ENCODE measurements around the gene CYP24A1. TPM values are rescaled to one million over a fixed set of nuclear protein-coding genes. Genes with fewer than 3 reads are reported as not detected.

The CYP24A1 gene
- total RNA-seq, 4 donors from 2014 or later = 0.20 TPM; not detected in 3

GRCh38 chr20:54155736-54156317 lies 18.0 kb downstream of the CYP24A1 start:
- Histone ChIP-seq H3K4me3 (no peak overlapping the region), H3K27ac (no peak overlapping the region), H3K36me3 (no peaks in the 10 kb centered on the region), H3K4me1 (no peaks in the 10 kb centered on the region), H3K9me3 (no peaks in the 10 kb centered on the region), H3K27me3 (no peaks in the 10 kb centered on the region)
- DNase-seq (no peak), ATAC-seq (no peak)
- in situ Hi-C loops (cut with MboI; ENCODE audit: low sequenced_read_pairs in 4 of 4) (no loop called here), intact Hi-C loops (cut with DNase I; ENCODE audit: low total_unique reads) (no loop called here)
- TF ChIP-seq, protein P1, sequence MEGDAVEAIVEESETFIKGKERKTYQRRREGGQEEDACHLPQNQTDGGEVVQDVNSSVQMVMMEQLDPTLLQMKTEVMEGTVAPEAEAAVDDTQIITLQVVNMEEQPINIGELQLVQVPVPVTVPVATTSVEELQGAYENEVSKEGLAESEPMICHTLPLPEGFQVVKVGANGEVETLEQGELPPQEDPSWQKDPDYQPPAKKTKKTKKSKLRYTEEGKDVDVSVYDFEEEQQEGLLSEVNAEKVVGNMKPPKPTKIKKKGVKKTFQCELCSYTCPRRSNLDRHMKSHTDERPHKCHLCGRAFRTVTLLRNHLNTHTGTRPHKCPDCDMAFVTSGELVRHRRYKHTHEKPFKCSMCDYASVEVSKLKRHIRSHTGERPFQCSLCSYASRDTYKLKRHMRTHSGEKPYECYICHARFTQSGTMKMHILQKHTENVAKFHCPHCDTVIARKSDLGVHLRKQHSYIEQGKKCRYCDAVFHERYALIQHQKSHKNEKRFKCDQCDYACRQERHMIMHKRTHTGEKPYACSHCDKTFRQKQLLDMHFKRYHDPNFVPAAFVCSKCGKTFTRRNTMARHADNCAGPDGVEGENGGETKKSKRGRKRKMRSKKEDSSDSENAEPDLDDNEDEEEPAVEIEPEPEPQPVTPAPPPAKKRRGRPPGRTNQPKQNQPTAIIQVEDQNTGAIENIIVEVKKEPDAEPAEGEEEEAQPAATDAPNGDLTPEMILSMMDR (IDR thresholded peaks at IDR 0.05 in 4 of 5, conservative IDR thresholded peaks at IDR 0.05 in 1 of 5) = no peak
- TF ChIP-seq POLR2A (IDR thresholded peaks at IDR 0.05) = no peak

- TF ChIP-seq, protein P1 (IDR thresholded peaks at IDR 0.05 in 4 of 5, conservative IDR thresholded peaks at IDR 0.05 in 1 of 5) = no peak
- TF ChIP-seq POLR2A (IDR thresholded peaks at IDR 0.05) = no peak
- no peak for ATAC-seq
- no peak for DNase-seq
- in situ Hi-C loops (cut with MboI; ENCODE audit: low sequenced_read_pairs in 4 of 4) = no loop called here
- Histone ChIP-seq H3K9me3 (no peaks in the 10 kb centered on the region), H3K27me3 (no peaks in the 10 kb centered on the region), H3K36me3 (no peaks in the 10 kb centered on the region), H3K27ac (no peak overlapping the region), H3K4me1 (no peaks in the 10 kb centered on the region), H3K4me3 (no peak overlapping the region)
- intact Hi-C loops (cut with DNase I; ENCODE audit: low total_unique reads) = no loop called here
Observed at GRCh38 chr20:54154439-54154838, 19.3 kb downstream of the CYP24A1 start.

GRCh38 chr20:54153847-54154246 lies 19.9 kb downstream of the CYP24A1 start:
- DNase-seq (no peak), ATAC-seq (no peak)
- no peaks in the 10 kb centered on the region for H3K9me3 ChIP-seq
- no peaks in the 10 kb centered on the region for H3K4me1 ChIP-seq
- no peak overlapping the region for H3K27ac ChIP-seq
- in situ Hi-C loops (cut with MboI; ENCODE audit: low sequenced_read_pairs in 4 of 4) = no loop called here
- H3K4me3 ChIP-seq = no peak overlapping the region
- no peaks in the 10 kb centered on the region for H3K36me3 ChIP-seq
- intact Hi-C loops (cut with DNase I; ENCODE audit: low total_unique reads) = no loop called here
- TF ChIP-seq POLR2A (IDR thresholded peaks at IDR 0.05) = no peak
- TF ChIP-seq, protein P1 (IDR thresholded peaks at IDR 0.05 in 4 of 5, conservative IDR thresholded peaks at IDR 0.05 in 1 of 5) = no peak
- no peaks in the 10 kb centered on the region for H3K27me3 ChIP-seq

DNA sequence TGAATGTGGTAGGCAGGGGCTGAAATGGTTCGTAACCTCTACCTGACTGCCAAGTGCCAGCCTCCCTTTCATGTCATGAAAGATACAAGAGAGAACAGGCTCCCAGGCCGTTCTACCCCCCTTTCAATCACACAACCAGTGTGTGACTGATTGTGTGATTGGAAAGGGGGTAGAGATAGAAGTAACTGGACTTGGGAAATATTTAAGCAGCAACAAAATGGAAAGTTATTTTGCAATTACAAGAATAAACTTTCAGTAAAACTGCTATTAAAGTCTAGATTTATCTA lies 20.8 kb downstream of the CYP24A1 start:
- H3K27ac ChIP-seq = no peak overlapping the region
- no peak overlapping the region for H3K4me3 ChIP-seq
- no peaks in the 10 kb centered on the region for H3K9me3 ChIP-seq
- H3K4me1 ChIP-seq = no peaks in the 10 kb centered on the region
- TF ChIP-seq, protein P1 (IDR thresholded peaks at IDR 0.05 in 4 of 5, conservative IDR thresholded peaks at IDR 0.05 in 1 of 5) = no peak
- TF ChIP-seq POLR2A (IDR thresholded peaks at IDR 0.05) = no peak
- no peaks in the 10 kb centered on the region for H3K36me3 ChIP-seq
- no peaks in the 10 kb centered on the region for H3K27me3 ChIP-seq
- DNase-seq = no peak
- in situ Hi-C loops (cut with MboI; ENCODE audit: low sequenced_read_pairs in 4 of 4) (no loop called here), intact Hi-C loops (cut with DNase I; ENCODE audit: low total_unique reads) (no loop called here)
- no peak for ATAC-seq
